ENCODE results near the gene MGAT5. TPM values are rescaled to one million over a fixed set of nuclear protein-coding genes. Genes with fewer than 3 reads are reported as not detected.
A peak's percentile ranks its signal among the peaks of the same experiment; 100 is the strongest.

MGAT5 gene
- total and polyA plus RNA-seq, 2 donors: 8.8 to 36.8 TPM

GRCh38 chr2:134257509-134257908 is 3.6 kb downstream of the MGAT5 start:
- Histone ChIP-seq H3K36me3 (ENCODE audit: control insufficient read depth in 2 of 2, insufficient read depth in 2 of 2, low read length in 1 of 2) (peaks cover 10 to 15% of the 10 kb centered on the region in 2 donors), H3K9me3 (ENCODE audit: control insufficient read depth in 2 of 2, insufficient read depth in 1 of 2, low read length in 1 of 2) (no peaks in the 10 kb centered on the region), H3K4me1 (ENCODE audit: control insufficient read depth in 2 of 2, insufficient read depth in 2 of 2, low read length in 2 of 2) (peaks cover 57 to 82% of the 10 kb centered on the region in 2 donors), H3K4me3 (ENCODE audit: low read length in 2 of 2) (no peak overlapping the region), H3K27ac (ENCODE audit: low read depth in 1 of 2, low read length in 1 of 2) (peak overlapping the region; percentile 47 to 73), H3K27me3 (ENCODE audit: control insufficient read depth in 2 of 2, insufficient read depth in 1 of 2, low read length in 1 of 2) (no peaks in the 10 kb centered on the region)
- no peak for DNase-seq (ENCODE audit: low read depth in 6 of 9, low spot score in 9 of 9)

GRCh38 chr2:134257965-134258683 is 4.3 kb downstream of the MGAT5 start:
- no peaks in the 10 kb centered on the region for H3K9me3 ChIP-seq (ENCODE audit: control insufficient read depth in 2 of 2, insufficient read depth in 1 of 2, low read length in 1 of 2)
- no peak overlapping the region for H3K4me3 ChIP-seq (ENCODE audit: low read length in 2 of 2)
- DNase-seq (ENCODE audit: low read depth in 6 of 9, low spot score in 9 of 9): no peak
- H3K4me1 ChIP-seq (ENCODE audit: control insufficient read depth in 2 of 2, insufficient read depth in 2 of 2, low read length in 2 of 2): peaks cover 60 to 84% of the 10 kb centered on the region in 2 donors
- H3K27me3 ChIP-seq (ENCODE audit: control insufficient read depth in 2 of 2, insufficient read depth in 1 of 2, low read length in 1 of 2): no peaks in the 10 kb centered on the region
- peak overlapping the region; percentile 73 to 93 for H3K27ac ChIP-seq (ENCODE audit: low read depth in 1 of 2, low read length in 1 of 2)
- peaks cover 10 to 14% of the 10 kb centered on the region in 2 donors for H3K36me3 ChIP-seq (ENCODE audit: control insufficient read depth in 2 of 2, insufficient read depth in 2 of 2, low read length in 1 of 2)
- 58% methylated on average over 7 of the region's 7 CpGs for WGBS

- Histone ChIP-seq H3K27ac (ENCODE audit: low read depth in 1 of 2, low read length in 1 of 2) (peak overlapping the region; percentile 73 to 93), H3K4me3 (ENCODE audit: low read length in 2 of 2) (no peak overlapping the region), H3K4me1 (ENCODE audit: control insufficient read depth in 2 of 2, insufficient read depth in 2 of 2, low read length in 2 of 2) (peaks cover 53 to 77% of the 10 kb centered on the region in 2 donors), H3K36me3 (ENCODE audit: control insufficient read depth in 2 of 2, insufficient read depth in 2 of 2, low read length in 1 of 2) (peaks cover 10 to 11% of the 10 kb centered on the region in 2 donors), H3K9me3 (ENCODE audit: control insufficient read depth in 2 of 2, insufficient read depth in 1 of 2, low read length in 1 of 2) (no peaks in the 10 kb centered on the region), H3K27me3 (ENCODE audit: control insufficient read depth in 2 of 2, insufficient read depth in 1 of 2, low read length in 1 of 2) (no peaks in the 10 kb centered on the region)
- peak; percentile 52 to 94 (median 78) for DNase-seq (ENCODE audit: low read depth in 6 of 9, low spot score in 9 of 9)
- 79% methylated on average over 7 of the region's 7 CpGs for WGBS
Measured at GRCh38 chr2:134258684-134259388, 5.0 kb downstream of the MGAT5 start.

- Histone ChIP-seq H3K4me1 (ENCODE audit: control insufficient read depth in 2 of 2, insufficient read depth in 2 of 2, low read length in 2 of 2) (peaks cover 46 to 70% of the 10 kb centered on the region in 2 donors), H3K4me3 (ENCODE audit: low read length in 2 of 2) (no peak overlapping the region), H3K27me3 (ENCODE audit: control insufficient read depth in 2 of 2, insufficient read depth in 1 of 2, low read length in 1 of 2) (no peaks in the 10 kb centered on the region)
Measured at GRCh38 chr2:134259571-134259970, 5.7 kb downstream of the MGAT5 start.

GRCh38 chr2:134259994-134260393 is 6.1 kb downstream of the MGAT5 start:
- peak overlapping the region in 1 of 2 donors; percentile 36 for H3K27ac ChIP-seq (ENCODE audit: low read depth in 1 of 2, low read length in 1 of 2)
- no peaks in the 10 kb centered on the region for H3K9me3 ChIP-seq (ENCODE audit: control insufficient read depth in 2 of 2, insufficient read depth in 1 of 2, low read length in 1 of 2)
- 96% methylated on average over 8 of the region's 8 CpGs for WGBS
- peaks cover 3% of the 10 kb centered on the region in 2 donors for H3K36me3 ChIP-seq (ENCODE audit: control insufficient read depth in 2 of 2, insufficient read depth in 2 of 2, low read length in 1 of 2)
- no peak overlapping the region for H3K4me3 ChIP-seq (ENCODE audit: low read length in 2 of 2)
- H3K27me3 ChIP-seq (ENCODE audit: control insufficient read depth in 2 of 2, insufficient read depth in 1 of 2, low read length in 1 of 2): no peaks in the 10 kb centered on the region
- DNase-seq (ENCODE audit: low read depth in 6 of 9, low spot score in 9 of 9): no peak
- H3K4me1 ChIP-seq (ENCODE audit: control insufficient read depth in 2 of 2, insufficient read depth in 2 of 2, low read length in 2 of 2): peaks cover 46 to 66% of the 10 kb centered on the region in 2 donors

More at GRCh38 chr2:134259571-134259970, 5.7 kb downstream of the MGAT5 start:
- peaks cover 5 to 6% of the 10 kb centered on the region in 2 donors for H3K36me3 ChIP-seq (ENCODE audit: control insufficient read depth in 2 of 2, insufficient read depth in 2 of 2, low read length in 1 of 2)
- H3K9me3 ChIP-seq (ENCODE audit: control insufficient read depth in 2 of 2, insufficient read depth in 1 of 2, low read length in 1 of 2): no peaks in the 10 kb centered on the region
- 87% methylated on average over 2 of the region's 2 CpGs for WGBS
- peak overlapping the region; percentile 73 to 93 for H3K27ac ChIP-seq (ENCODE audit: low read depth in 1 of 2, low read length in 1 of 2)
- DNase-seq (ENCODE audit: low read depth in 6 of 9, low spot score in 9 of 9): no peak

GRCh38 chr2:134260713-134261112 is 6.8 kb downstream of the MGAT5 start:
- no peaks in the 10 kb centered on the region for H3K9me3 ChIP-seq (ENCODE audit: control insufficient read depth in 2 of 2, insufficient read depth in 1 of 2, low read length in 1 of 2)
- H3K36me3 ChIP-seq (ENCODE audit: control insufficient read depth in 2 of 2, insufficient read depth in 2 of 2, low read length in 1 of 2): peaks cover 3% of the 10 kb centered on the region in 2 donors
- no peak for DNase-seq (ENCODE audit: low read depth in 6 of 9, low spot score in 9 of 9)
- peak overlapping the region in 1 of 2 donors; percentile 20 for H3K27ac ChIP-seq (ENCODE audit: low read depth in 1 of 2, low read length in 1 of 2)
- H3K27me3 ChIP-seq (ENCODE audit: control insufficient read depth in 2 of 2, insufficient read depth in 1 of 2, low read length in 1 of 2): no peaks in the 10 kb centered on the region
- peaks cover 46 to 62% of the 10 kb centered on the region in 2 donors for H3K4me1 ChIP-seq (ENCODE audit: control insufficient read depth in 2 of 2, insufficient read depth in 2 of 2, low read length in 2 of 2)
- 91% methylated on average over 2 of the region's 2 CpGs for WGBS
- H3K4me3 ChIP-seq (ENCODE audit: low read length in 2 of 2): no peak overlapping the region

GRCh38 chr2:134261398-134262131 is 7.7 kb downstream of the MGAT5 start:
- H3K9me3 ChIP-seq (ENCODE audit: control insufficient read depth in 2 of 2, insufficient read depth in 1 of 2, low read length in 1 of 2): no peaks in the 10 kb centered on the region
- DNase-seq (ENCODE audit: low read depth in 6 of 9, low spot score in 9 of 9): peak in 1 of 9 donors; percentile 42
- peaks cover 46 to 62% of the 10 kb centered on the region in 2 donors for H3K4me1 ChIP-seq (ENCODE audit: control insufficient read depth in 2 of 2, insufficient read depth in 2 of 2, low read length in 2 of 2)
- peak overlapping the region; percentile 20 to 58 for H3K27ac ChIP-seq (ENCODE audit: low read depth in 1 of 2, low read length in 1 of 2)
- H3K4me3 ChIP-seq (ENCODE audit: low read length in 2 of 2): no peak overlapping the region
- H3K27me3 ChIP-seq (ENCODE audit: control insufficient read depth in 2 of 2, insufficient read depth in 1 of 2, low read length in 1 of 2): no peaks in the 10 kb centered on the region
- WGBS: 83% methylated on average over 6 of the region's 6 CpGs
- peaks cover 3% of the 10 kb centered on the region in 2 donors for H3K36me3 ChIP-seq (ENCODE audit: control insufficient read depth in 2 of 2, insufficient read depth in 2 of 2, low read length in 1 of 2)

- 88% methylated on average over 2 of the region's 2 CpGs for WGBS
- H3K27me3 ChIP-seq (ENCODE audit: control insufficient read depth in 2 of 2, insufficient read depth in 1 of 2, low read length in 1 of 2): no peaks in the 10 kb centered on the region
- H3K4me1 ChIP-seq (ENCODE audit: control insufficient read depth in 2 of 2, insufficient read depth in 2 of 2, low read length in 2 of 2): peaks cover 36 to 52% of the 10 kb centered on the region in 2 donors
- no peaks in the 10 kb centered on the region for H3K9me3 ChIP-seq (ENCODE audit: control insufficient read depth in 2 of 2, insufficient read depth in 1 of 2, low read length in 1 of 2)
- peak in 1 of 9 donors; percentile 46 for DNase-seq (ENCODE audit: low read depth in 6 of 9, low spot score in 9 of 9)
- peaks cover 3% of the 10 kb centered on the region in 2 donors for H3K36me3 ChIP-seq (ENCODE audit: control insufficient read depth in 2 of 2, insufficient read depth in 2 of 2, low read length in 1 of 2)
- peak overlapping the region in 1 of 2 donors; percentile 66 for H3K27ac ChIP-seq (ENCODE audit: low read depth in 1 of 2, low read length in 1 of 2)
- no peak overlapping the region for H3K4me3 ChIP-seq (ENCODE audit: low read length in 2 of 2)
Measured at GRCh38 chr2:134262684-134263083, 8.8 kb downstream of the MGAT5 start.
